Stimulated activated CD4-positive, alpha-beta T cell treated with anti-CD3 and anti-CD28 coated beads, Interleukin-2, amount 100 ng/mL, for 48 hours (primary cell): ENCODE data around the gene FCER2.
A peak's percentile ranks its signal among the peaks of the same experiment; 100 is the strongest.
"Not testable (repeated sequence)": the region's sequence is repeated elsewhere in the genome, so short reads cannot be mapped to it uniquely, and the experiment has no call there.

ENCODE experiments used
- DNase-seq, 2 donors: peaks; one replicate each; pipeline ENCODE4 v3.0.0-alpha.2; 2020

Gene FCER2

GRCh38 chr19:7701654-7702457 lies at the start of gene FCER2:
FCER2 (minus strand) TSS chr19:7702131; CDS start chr19:7699760, 2,371 bp downstream.
- no peak for DNase-seq

GRCh38 chr19:7751157-7751783 lies 49.3 kb upstream of the FCER2 start:
- peak; percentile 28 to 36 for DNase-seq

- no peak for DNase-seq
These were observed 46.8 kb upstream of the FCER2 start for GRCh38 chr19:7748756-7749155.

- no peak for DNase-seq
These were observed 46.2 kb upstream of the FCER2 start for GRCh38 chr19:7748171-7748570.

GRCh38 chr19:7746903-7747884 lies 45.3 kb upstream of the FCER2 start, which contains the start of gene CD209:
CD209 (minus strand) TSS chr19:7747534; CDS start chr19:7747511, 23 bp downstream.
- DNase-seq, result no peak

GRCh38 chr19:7746306-7746705 lies 44.4 kb upstream of the FCER2 start:
- DNase-seq, result not testable (repeated sequence)

- no peak for DNase-seq
These were observed 43.1 kb upstream of the FCER2 start for GRCh38 chr19:7744871-7745650.

GRCh38 chr19:7744199-7744786 lies 42.4 kb upstream of the FCER2 start:
- no peak for DNase-seq

- DNase-seq, result peak in 1 of 2 donors; percentile 20
These were observed 41.5 kb upstream of the FCER2 start for GRCh38 chr19:7743425-7743841.

- DNase-seq, result no peak
These were observed 41.1 kb upstream of the FCER2 start for GRCh38 chr19:7742991-7743390.

GRCh38 chr19:7742575-7742974 lies 40.6 kb upstream of the FCER2 start:
- DNase-seq, result no peak

- no peak for DNase-seq
These were observed 38.7 kb upstream of the FCER2 start for GRCh38 chr19:7740682-7741054.

- DNase-seq, result no peak
These were observed 38.1 kb upstream of the FCER2 start for GRCh38 chr19:7739801-7740681.

- no peak for DNase-seq
These were observed 37.4 kb upstream of the FCER2 start for GRCh38 chr19:7739211-7739755.

GRCh38 chr19:7738023-7738422 lies 36.1 kb upstream of the FCER2 start:
- peak in 1 of 2 donors; percentile 34 for DNase-seq

- DNase-seq, result no peak
These were observed 35.3 kb upstream of the FCER2 start for GRCh38 chr19:7737215-7737614.

- no peak for DNase-seq
These were observed 34.2 kb upstream of the FCER2 start for GRCh38 chr19:7736148-7736547.

GRCh38 chr19:7734220-7735203 lies 32.6 kb upstream of the FCER2 start:
- DNase-seq, result no peak

- DNase-seq, result no peak
These were observed 31.4 kb upstream of the FCER2 start for GRCh38 chr19:7733376-7733775.
